GM12878 (cell line): ENCODE data around the gene QRFP.

Experiments used
- BACH1 ChIP-seq: fragments of 450-650 bp; IDR thresholded peaks from 2 replicates; pipeline ENCODE4 v1.6.1; 2017; ENCODE audit warnings: mild to moderate bottlenecking, borderline replicate concordance
- CTCF ChIP-seq, 3 experiments: IDR thresholded peaks in 2 of 3; conservative IDR thresholded peaks in 1 of 3; 2 replicates each; pipeline ENCODE4 v1.5.1; 2011; ENCODE audit warnings: low read depth in 3 of 3, low read length in 3 of 3, mild to moderate bottlenecking in 3 of 3, control low read depth in 2 of 3, moderate library complexity in 2 of 3, inconsistent platforms in 1 of 3, mixed read lengths in 1 of 3; ENCODE audit not compliant: control insufficient read depth in 2 of 3, insufficient read depth in 1 of 3; ENCODE audit errors: extremely low read depth in 1 of 3
- GATAD2B ChIP-seq: fragments of 450-650 bp; conservative IDR thresholded peaks from 2 replicates; pipeline ENCODE4 v1.6.1; 2017; ENCODE audit warnings: low read depth, mild to moderate bottlenecking, moderate library complexity
- JUNB ChIP-seq: IDR thresholded peaks from 2 replicates; pipeline ENCODE4 v1.6.1; 2016; ENCODE audit warnings: antibody characterized with exemption, mild to moderate bottlenecking
- KDM1A ChIP-seq: fragments of 200-600 bp; sonication (generic); IDR thresholded peaks from 2 replicates; pipeline ENCODE4 v1.6.1; 2016; ENCODE audit warnings: borderline replicate concordance
- PBX3 ChIP-seq: IDR thresholded peaks from 2 replicates; pipeline ENCODE4 v1.6.1; 2011; ENCODE audit warnings: mild to moderate bottlenecking, low read depth, low read length, moderate library complexity; ENCODE audit not compliant: insufficient replicate concordance
- POLR2A ChIP-seq: IDR thresholded peaks from 2 replicates; pipeline ENCODE4 v1.6.1; 2011; ENCODE audit warnings: low read depth, mild to moderate bottlenecking, low read length
- POLR2AphosphoS5 ChIP-seq: IDR thresholded peaks from 2 replicates; pipeline ENCODE4 v1.6.1; 2011; ENCODE audit warnings: mild to moderate bottlenecking, low read length, inconsistent platforms
- SP1 ChIP-seq: IDR thresholded peaks from one replicate; pipeline ENCODE4 v1.6.1; 2011; ENCODE audit warnings: low read depth, low read length
- SUPT20H ChIP-seq: IDR thresholded peaks from 2 replicates; pipeline ENCODE4 v1.6.1; 2011; ENCODE audit warnings: low read depth, mild to moderate bottlenecking, low read length, moderate library complexity, borderline replicate concordance; ENCODE audit not compliant: control insufficient read depth
- TCF12 ChIP-seq: IDR thresholded peaks from 2 replicates; pipeline ENCODE4 v1.6.1; 2011; ENCODE audit warnings: low read depth, mild to moderate bottlenecking, low read length
- ZSCAN29 ChIP-seq: fragments of 450-650 bp; IDR thresholded peaks from 2 replicates; pipeline ENCODE4 v1.6.1; 2017; ENCODE audit warnings: mild to moderate bottlenecking, moderate library complexity

GRCh38 chr9:130929571-130930038 is 33.0 kb upstream of the QRFP start:
- TF ChIP-seq ZSCAN29 (no peak), CTCF (IDR thresholded peaks at IDR 0.05 in 2 of 3, conservative IDR thresholded peaks at IDR 0.05 in 1 of 3; ENCODE audit: control insufficient read depth in 2 of 3, extremely low read depth in 1 of 3, insufficient read depth in 1 of 3, low read depth in 3 of 3, low read length in 3 of 3) (no peak), POLR2AphosphoS5 (no peak), TCF12 (no peak), POLR2A (no peak), KDM1A (no peak), JUNB (no peak), SUPT20H (no peak), PBX3 (no peak), BACH1 (no peak), SP1 (no peak), GATAD2B (0 out of 2 replicates have a peak, but pooled peaks have one; percentile 26)
